ENCODE measurements around the gene NADK. TPM values are rescaled to one million over a fixed set of nuclear protein-coding genes. Genes with fewer than 3 reads are reported as not detected.

NADK gene
- total RNA-seq, 1 donor from 2014 or later, result 37.8 TPM

DNA sequence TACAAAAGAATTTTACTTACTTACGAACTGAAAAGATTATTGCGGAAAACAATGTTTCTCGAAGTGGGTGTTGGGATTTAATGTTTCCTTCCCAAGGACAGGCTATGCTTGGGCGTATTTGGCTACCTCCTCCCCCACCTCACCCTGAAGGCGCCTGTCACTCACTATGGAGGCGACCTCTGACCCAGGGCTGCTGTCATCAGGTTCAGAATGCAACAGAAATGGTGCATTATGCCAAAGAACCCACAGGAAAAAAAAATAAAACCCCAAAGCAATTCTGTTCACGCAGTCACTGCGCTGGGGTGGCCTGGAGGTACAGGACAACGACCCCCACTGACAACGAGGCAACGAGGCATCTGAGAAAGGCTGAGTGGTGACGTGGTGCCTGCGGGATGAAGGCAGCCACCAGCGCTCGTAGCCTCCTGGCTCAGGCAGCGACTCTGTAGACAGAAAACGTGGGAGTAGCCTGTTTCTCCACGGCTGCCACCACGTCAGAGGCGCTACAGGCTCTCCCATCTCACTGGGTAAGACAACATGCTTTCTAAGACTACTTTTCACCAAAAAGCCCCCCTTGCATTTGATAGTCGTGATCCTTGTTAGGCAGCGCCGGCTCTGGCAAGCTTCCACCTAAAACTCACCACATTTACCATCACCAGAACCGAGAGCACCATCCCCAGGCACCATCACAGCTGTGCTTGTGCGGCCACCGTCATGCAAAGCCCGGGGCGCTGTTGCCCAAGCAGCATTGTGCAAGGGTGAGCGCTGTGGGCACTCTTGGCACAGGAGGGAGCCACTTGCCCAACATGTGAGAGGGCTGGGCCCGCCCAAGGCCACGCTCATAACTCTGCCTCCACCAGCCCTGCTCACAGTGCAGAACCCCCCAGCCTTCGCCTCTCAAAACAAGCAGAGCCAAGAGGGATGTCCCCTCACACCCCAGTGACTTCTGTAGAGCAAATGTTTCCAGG lies 14.3 kb downstream of the NADK start:
- no peak overlapping the region for H3K9ac ChIP-seq
- TF ChIP-seq, protein P1, sequence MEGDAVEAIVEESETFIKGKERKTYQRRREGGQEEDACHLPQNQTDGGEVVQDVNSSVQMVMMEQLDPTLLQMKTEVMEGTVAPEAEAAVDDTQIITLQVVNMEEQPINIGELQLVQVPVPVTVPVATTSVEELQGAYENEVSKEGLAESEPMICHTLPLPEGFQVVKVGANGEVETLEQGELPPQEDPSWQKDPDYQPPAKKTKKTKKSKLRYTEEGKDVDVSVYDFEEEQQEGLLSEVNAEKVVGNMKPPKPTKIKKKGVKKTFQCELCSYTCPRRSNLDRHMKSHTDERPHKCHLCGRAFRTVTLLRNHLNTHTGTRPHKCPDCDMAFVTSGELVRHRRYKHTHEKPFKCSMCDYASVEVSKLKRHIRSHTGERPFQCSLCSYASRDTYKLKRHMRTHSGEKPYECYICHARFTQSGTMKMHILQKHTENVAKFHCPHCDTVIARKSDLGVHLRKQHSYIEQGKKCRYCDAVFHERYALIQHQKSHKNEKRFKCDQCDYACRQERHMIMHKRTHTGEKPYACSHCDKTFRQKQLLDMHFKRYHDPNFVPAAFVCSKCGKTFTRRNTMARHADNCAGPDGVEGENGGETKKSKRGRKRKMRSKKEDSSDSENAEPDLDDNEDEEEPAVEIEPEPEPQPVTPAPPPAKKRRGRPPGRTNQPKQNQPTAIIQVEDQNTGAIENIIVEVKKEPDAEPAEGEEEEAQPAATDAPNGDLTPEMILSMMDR (IDR thresholded peaks at IDR 0.05), result no peak
- TF ChIP-seq EZH2phosphoT487 (IDR thresholded peaks at IDR 0.05) (no peak), EZH2 (IDR thresholded peaks at IDR 0.05) (no peak)
- no peak overlapping the region for H3K27ac ChIP-seq
- H3K4me3 ChIP-seq, result no peak overlapping the region
- peaks cover 6% of the 10 kb centered on the region for H3K9me3 Mint-ChIP-seq
- no peaks in the 10 kb centered on the region for H3K36me3 ChIP-seq
- no peak overlapping the region for H2AFZ ChIP-seq (replicated peaks)
- no peaks in the 10 kb centered on the region for H3F3A ChIP-seq (ENCODE audit: low read depth)
- no peak overlapping the region for H3K27ac Mint-ChIP-seq
- peaks cover 42% of the 10 kb centered on the region for H3K79me2 ChIP-seq (ENCODE audit: low read depth)
- H3K36me3 Mint-ChIP-seq, result peaks cover 26% of the 10 kb centered on the region
- peaks cover 2% of the 10 kb centered on the region for H3K27me3 Mint-ChIP-seq (ENCODE audit: insufficient read depth, low read depth)
- no peaks in the 10 kb centered on the region for H3K27me3 ChIP-seq
- H3K4me1 Mint-ChIP-seq, result no peaks in the 10 kb centered on the region
- no peak for DNase-seq (ENCODE audit: low spot score)
- no peak overlapping the region for H3K4me2 ChIP-seq
- H3K4me1 ChIP-seq, result no peaks in the 10 kb centered on the region
- no peaks in the 10 kb centered on the region for H3K9me3 ChIP-seq (ENCODE audit: low read depth)
- peaks cover 7% of the 10 kb centered on the region for H4K20me1 ChIP-seq (ENCODE audit: low read depth)
- no peak overlapping the region for H3K4me3 Mint-ChIP-seq

DNA sequence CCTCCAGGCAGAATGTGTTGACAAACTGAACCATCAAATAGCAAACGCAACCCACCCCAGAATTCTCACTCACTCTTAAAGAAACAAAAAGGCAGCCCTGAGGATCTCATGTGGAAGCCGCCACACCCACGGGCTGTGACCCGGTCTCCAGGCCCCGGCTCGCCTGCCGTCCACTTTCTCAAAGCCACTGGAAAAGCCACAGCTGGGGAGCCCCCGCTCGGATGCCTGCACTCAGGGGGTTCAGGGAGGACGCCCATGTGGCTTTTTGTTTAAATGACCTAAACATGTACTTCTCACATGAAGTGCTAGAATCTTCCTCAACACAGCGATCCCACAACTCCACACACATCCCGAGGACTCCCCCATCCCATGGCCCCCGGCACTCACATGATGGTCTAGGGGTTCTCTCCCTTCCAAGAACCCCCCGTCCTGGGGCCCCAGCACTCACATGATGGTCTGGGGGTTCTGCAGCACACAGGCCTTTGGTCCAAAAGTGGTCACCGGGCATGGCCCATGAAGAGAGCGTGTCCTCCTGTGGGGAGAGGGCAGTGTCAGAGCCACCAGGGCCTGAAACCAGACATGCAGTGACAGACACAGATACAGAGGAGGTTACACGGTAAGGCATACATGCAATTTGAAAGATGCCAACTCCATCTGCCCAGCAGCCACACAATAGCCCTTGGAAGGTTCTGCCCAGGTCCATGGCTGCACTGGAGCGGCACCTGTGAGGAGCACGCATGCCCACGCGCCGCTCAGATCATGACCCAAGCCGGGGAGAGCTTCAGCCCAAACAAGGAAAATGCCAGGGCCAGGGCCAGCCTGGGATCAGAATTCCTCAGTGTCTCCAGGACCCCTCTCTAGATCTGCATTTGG lies 16.5 kb downstream of the NADK start:
- Mint-ChIP-seq H3K27ac (no peak overlapping the region), H3K27me3 (ENCODE audit: insufficient read depth, low read depth) (peaks cover 2% of the 10 kb centered on the region), H3K9me3 (no peaks in the 10 kb centered on the region), H3K36me3 (peaks cover 18% of the 10 kb centered on the region), H3K4me1 (peaks cover 2% of the 10 kb centered on the region), H3K4me3 (no peak overlapping the region)
- peaks cover 15% of the 10 kb centered on the region for H4K20me1 ChIP-seq (ENCODE audit: low read depth)
- DNase-seq (ENCODE audit: low spot score), result no peak
- no peak overlapping the region for H3K4me3 ChIP-seq
- H3K27me3 ChIP-seq, result no peaks in the 10 kb centered on the region
- no peaks in the 10 kb centered on the region for H3K4me1 ChIP-seq
- H3K36me3 ChIP-seq, result no peaks in the 10 kb centered on the region
- H2AFZ ChIP-seq (replicated peaks), result no peak overlapping the region
- no peak overlapping the region for H3K9ac ChIP-seq
- no peak overlapping the region for H3K4me2 ChIP-seq
- peaks cover 20% of the 10 kb centered on the region for H3K79me2 ChIP-seq (ENCODE audit: low read depth)
- no peak for TF ChIP-seq EZH2 (IDR thresholded peaks at IDR 0.05)
- TF ChIP-seq, protein P1 (IDR thresholded peaks at IDR 0.05), result no peak
- no peak for TF ChIP-seq EZH2phosphoT487 (IDR thresholded peaks at IDR 0.05)
- no peaks in the 10 kb centered on the region for H3K9me3 ChIP-seq (ENCODE audit: low read depth)
- H3F3A ChIP-seq (ENCODE audit: low read depth), result no peaks in the 10 kb centered on the region
- H3K27ac ChIP-seq, result no peak overlapping the region

DNA sequence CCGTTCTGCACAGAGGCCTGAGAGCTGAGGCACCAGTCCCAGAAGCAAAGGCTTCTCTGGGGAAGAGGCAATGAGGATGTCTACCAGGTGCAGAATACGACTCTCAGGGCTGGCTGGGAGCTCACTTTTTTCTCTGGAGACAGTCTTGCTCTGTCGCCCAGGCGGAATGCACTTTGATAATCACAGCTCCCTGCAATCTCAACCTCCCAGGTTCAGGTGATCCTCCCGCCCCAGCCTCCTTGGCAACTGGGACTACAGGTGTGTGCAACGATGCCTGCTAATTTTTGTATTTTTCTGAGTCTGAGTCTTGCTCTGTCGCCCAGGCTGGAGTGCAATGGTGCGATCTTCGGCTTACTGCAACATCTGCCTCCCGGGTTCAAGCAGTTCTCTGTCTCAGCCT lies 17.6 kb downstream of the NADK start:
- DNase-seq (ENCODE audit: low spot score), result no peak
- Histone ChIP-seq H3K79me2 (ENCODE audit: low read depth) (peaks cover 12% of the 10 kb centered on the region), H3K36me3 (no peaks in the 10 kb centered on the region), H2AFZ (replicated peaks) (no peak overlapping the region), H3K4me2 (no peak overlapping the region), H3F3A (ENCODE audit: low read depth) (no peaks in the 10 kb centered on the region), H3K4me1 (no peaks in the 10 kb centered on the region), H3K27ac (no peak overlapping the region), H3K9ac (no peak overlapping the region), H3K4me3 (no peak overlapping the region), H3K27me3 (no peaks in the 10 kb centered on the region), H4K20me1 (ENCODE audit: low read depth) (peaks cover 15% of the 10 kb centered on the region), H3K9me3 (ENCODE audit: low read depth) (no peaks in the 10 kb centered on the region)
- Mint-ChIP-seq H3K9me3 (no peaks in the 10 kb centered on the region), H3K27ac (no peak overlapping the region), H3K36me3 (peaks cover 18% of the 10 kb centered on the region), H3K4me1 (peaks cover 2% of the 10 kb centered on the region), H3K4me3 (no peak overlapping the region), H3K27me3 (ENCODE audit: insufficient read depth, low read depth) (peaks cover 2% of the 10 kb centered on the region)
- TF ChIP-seq, protein P1 (IDR thresholded peaks at IDR 0.05), result no peak
- TF ChIP-seq EZH2phosphoT487 (IDR thresholded peaks at IDR 0.05), result no peak
- TF ChIP-seq EZH2 (IDR thresholded peaks at IDR 0.05), result no peak
